ENCODE measurements around the gene SPHK1.

SPHK1 gene

GRCh38 chr17:76410328-76410965 lies 26.0 kb downstream of the SPHK1 start:
- DNase-seq = no peak

- no peak for DNase-seq
Measured at GRCh38 chr17:76411247-76411646, 26.8 kb downstream of the SPHK1 start.

DNA sequence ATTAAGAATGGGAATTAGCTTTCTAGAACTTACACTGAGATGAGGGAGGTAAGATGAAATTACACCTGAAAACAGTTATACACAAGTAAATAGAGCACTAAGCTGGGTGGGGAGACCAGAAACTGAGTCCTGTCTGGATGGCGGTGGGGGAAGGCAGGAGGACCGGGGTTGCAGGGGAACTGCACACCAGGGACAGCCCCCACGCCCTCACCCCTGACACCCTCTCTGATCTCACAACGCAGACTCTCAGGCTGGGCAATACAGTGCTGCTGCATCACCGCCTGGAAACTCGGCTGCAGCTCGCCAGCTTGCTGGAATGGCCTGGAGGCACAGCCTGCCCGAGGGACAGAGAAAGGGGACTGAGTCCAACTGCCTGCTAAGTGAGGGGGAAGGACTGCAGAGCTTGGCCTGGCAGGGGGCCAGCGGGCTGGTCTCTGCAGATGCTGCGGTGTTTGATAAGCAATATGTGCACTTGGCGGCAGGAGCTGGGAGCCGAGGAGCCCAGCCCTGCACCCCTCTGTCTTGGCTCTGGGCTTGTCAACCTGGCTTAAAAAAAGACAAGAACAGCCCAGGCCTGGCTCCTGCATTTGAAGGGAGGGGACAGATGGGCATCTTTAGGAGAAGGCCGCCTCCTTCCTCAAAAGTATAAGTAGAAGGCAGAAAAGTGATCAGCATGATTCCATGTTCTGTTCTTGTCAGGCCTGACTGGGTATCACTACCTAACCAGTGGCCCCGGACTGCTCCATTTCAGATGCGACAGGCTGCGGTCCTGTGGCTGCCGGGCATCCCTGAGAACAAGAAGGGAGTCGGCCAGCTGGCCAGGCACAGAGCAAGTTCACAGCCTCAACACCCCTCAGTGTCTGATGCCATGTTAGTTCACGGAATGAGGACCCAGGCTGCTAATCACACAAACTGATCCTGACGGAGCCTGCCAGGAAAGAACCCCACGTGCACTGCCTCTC lies 30.2 kb downstream of the SPHK1 start:
- DNase-seq = peak; percentile 21

- no peak for DNase-seq
Measured at GRCh38 chr17:76415786-76416185, 31.4 kb downstream of the SPHK1 start.

- no peak for DNase-seq
Measured at GRCh38 chr17:76416457-76416856, 32.0 kb downstream of the SPHK1 start.

DNA sequence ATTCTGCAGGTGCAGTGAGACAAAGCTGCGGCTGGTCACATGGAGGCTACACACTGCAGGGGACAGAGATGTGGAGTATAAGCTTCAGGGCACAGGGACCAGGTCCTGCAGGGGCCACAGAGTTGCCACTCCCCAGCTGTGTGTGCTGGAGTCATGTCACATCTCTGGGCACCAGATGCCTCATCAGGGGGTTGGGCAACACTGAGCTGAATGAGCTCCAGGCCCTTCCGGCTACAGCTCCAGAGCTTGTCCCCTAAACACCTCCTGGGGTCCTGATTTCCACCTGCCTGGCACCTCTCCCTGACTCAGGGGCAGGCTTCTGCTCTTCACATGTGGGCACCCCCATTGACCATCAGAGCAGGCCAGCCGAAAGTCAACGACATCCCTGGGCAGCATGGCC lies 32.5 kb downstream of the SPHK1 start:
- DNase-seq = no peak

DNA sequence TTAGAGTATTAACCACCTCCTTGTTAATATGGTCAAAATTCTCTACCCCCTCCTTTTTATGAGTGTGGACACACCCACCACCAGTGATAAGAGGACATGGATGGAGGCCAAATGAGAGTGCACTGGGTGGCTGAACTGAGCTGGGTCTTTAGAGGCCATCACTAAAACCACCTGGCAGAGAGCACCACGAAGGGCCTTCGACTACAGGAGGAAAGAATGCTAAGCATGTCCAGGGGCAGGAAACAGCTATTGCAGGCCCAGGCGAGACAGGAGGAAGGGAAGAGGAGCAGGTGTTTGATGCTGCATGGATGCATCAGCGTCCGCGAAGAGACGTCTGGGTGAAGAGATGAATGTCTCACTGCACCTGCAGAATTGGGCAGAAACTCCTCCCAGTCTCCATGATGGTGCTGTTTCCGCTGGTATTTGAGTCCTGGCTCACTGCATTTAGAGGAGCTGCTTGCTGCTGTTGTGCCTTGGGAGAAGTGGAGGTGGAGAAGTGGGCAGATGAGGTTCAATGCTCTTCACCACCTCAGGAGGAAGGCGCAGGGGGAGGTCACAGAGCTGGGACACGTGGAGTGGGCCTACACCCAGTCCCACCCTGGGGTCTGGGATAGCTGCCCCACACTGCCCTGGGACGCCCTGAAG lies 33.2 kb downstream of the SPHK1 start:
- peak; percentile 41 for DNase-seq

- DNase-seq = no peak
Measured at GRCh38 chr17:76419576-76420260, 35.3 kb downstream of the SPHK1 start.

DNA sequence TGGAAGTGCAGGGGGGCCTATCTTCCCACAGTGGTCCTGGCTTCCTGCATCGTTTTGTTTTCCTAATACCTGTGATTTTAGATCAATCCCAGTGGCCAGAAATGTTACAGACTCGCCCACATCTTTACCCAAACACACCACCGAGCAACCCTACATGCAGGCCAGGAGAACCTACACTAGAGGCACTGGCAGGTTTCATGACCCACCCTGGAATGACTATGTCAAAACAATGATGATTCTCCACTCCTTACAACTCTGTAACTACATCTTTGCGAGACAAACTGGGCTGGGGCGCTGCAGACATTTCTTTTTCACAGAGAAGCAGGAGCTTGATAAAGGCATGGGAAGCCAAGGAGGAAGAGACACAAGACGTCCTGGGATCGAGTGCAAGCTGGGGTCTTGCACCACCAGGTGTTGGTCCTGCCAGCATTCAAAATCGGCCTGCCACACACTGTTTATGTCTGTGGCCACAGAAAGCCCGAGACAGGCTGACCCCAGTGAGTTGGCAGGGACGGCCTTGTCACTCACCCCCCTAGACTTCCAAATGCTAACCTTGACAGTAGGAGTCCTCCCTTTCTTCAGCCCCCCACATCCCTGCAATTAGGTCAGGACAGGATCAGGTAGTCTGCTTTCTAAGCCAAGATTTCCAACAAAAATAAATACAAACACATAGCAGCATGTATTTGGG lies 36.1 kb downstream of the SPHK1 start:
- DNase-seq = no peak

DNA sequence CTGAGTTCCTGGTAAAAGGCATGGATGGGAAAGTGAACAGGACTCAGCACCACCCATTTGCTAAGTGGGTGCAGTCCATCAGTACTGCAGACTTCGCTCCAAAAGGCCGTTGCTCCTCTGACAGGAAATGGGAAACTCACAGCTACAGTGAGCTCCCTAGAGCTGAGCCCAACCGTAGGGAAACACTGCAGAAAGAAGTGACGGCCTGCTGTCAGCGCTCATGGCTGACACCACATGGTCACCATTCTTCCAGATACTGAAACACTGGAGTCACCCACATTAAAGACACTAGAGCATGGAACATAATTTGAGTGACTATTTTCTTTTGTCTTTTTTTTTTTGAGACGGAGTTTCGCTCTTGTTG lies 36.6 kb downstream of the SPHK1 start:
- no peak for DNase-seq

DNA sequence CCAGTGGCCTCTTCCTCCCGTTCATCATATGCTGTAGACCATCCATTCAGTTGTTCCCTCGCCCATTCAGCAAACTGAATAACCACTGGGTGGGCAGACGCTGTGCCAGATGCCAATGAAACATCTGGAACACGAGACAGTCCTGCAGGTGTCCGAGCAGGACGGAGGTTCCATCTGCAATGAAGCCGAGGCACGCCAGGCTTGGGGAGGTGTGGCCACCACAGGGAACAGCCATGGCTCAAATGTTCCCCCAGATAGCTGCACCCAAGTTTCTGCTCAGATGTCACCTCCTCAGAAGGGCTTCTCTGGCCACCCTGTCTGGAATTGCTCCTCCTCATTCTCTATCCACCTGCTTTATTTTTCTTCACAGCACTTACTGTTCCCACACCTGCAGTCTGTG lies 38.0 kb downstream of the SPHK1 start:
- no peak for DNase-seq

GRCh38 chr17:76422860-76423259 lies 38.5 kb downstream of the SPHK1 start:
- DNase-seq = no peak

- no peak for DNase-seq
Measured at GRCh38 chr17:76426853-76427252, 42.4 kb downstream of the SPHK1 start.

DNA sequence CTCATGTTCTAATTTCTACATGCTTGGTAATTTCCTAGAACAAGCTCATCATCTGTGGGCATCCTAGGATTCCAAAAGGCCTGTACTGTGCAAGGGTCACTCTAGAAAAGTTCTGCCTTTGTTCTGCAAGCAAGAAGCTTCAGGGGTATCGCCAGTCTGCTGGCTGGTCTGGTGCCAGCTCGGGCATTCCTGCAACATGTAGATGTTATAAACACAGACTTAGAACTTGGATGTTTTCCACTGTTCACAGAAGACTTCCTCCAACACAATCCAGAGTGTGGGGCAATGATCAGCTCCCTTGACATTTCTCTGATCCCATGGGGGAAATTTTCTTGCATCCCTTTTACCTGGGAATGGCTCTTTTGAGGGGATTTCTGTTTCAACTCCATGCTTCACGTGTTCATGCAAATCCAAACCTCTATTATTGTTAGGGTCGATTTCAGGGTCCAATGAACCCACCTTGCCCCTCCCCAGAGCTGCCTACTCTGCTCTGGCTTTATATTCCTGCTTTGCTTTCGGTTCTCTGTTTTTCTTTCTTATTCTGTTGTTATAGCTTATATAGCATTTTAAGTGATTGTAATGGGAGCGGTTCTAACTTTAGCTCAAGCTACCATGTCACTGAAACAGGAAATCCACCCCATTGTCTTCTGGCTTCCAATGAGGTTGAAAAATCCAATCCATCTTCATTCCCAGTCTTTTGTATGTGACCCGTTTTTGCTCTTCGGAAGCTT lies 43.3 kb downstream of the SPHK1 start:
- no peak for DNase-seq

- no peak for DNase-seq
Measured at GRCh38 chr17:76428511-76428910, 44.1 kb downstream of the SPHK1 start.

DNA sequence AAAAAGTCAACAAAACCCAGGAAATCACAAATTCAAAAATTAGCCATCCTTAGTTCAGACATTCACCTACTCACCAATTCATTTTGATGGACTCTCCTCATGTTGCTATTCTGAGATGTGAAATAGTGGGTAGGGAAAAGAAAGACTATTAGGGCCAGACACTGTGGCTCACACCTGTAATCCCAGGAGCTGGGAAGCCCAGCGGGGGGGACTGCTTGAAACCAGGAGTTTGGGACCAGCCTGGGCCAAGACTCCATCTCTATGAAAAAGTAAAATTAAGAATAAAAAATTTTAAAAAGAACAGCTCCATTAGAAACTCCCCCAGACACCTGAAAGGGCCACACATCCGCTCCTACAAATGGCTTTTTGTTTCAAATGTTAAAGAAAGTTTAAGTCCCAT lies 47.1 kb downstream of the SPHK1 start:
- DNase-seq = no peak

- DNase-seq = no peak
Measured at GRCh38 chr17:76432004-76432403, 47.6 kb downstream of the SPHK1 start.

GRCh38 chr17:76432712-76433336 lies 48.4 kb downstream of the SPHK1 start:
- peak; percentile 26 for DNase-seq

DNA sequence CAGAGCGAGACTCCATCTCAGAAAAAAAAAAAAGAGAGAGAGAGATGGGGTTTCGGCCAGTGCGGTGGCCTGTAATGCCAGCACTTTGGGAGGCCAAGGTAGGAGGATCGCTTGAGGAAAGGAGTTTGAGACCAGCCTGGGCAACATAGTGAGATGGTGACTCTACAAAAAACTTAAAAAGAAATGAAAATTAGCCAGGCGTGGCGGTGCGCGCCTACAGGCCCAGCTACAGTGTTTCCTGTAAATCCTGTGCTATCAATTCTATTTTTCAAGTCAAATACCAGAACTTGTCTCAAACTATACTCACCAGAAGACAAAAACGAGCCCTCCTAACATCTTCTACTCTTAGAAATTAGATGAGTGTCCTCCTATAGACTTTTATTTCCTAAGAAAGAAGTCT lies 49.3 kb downstream of the SPHK1 start:
- DNase-seq = no peak

GRCh38 chr17:76434870-76435269 lies 50.5 kb downstream of the SPHK1 start:
- no peak for DNase-seq

- DNase-seq = no peak
Measured at GRCh38 chr17:76435751-76436150, 51.3 kb downstream of the SPHK1 start.
